K562 (cell line): ENCODE data around the gene P2RX2. TPM values are rescaled to one million over a fixed set of nuclear protein-coding genes. Genes with fewer than 3 reads are reported as not detected.
A peak's percentile ranks its signal among the peaks of the same experiment; 100 is the strongest.

ENCODE experiments used
- ATAC-seq: fragments of 200-7000 bp; cut with Tn5 transposase; 3 replicates; pipeline ENCODE4 v1.9.1; 2020; ENCODE audit warnings: moderate library complexity
- BruUV-seq: library from RNA; stranded (reverse); fragments of 400-500 nt; replicated peaks from 2 replicates; lab custom pipeline; 2021; lab: Mats Ljungman, UMichigan
- CTCF ChIA-PET: fragments of 300-600 bp; formaldehyde crosslinking; extraction: SDS; loops from one replicate; lab custom pipeline; 2021; ENCODE audit warnings: low intra/inter-chr PET ratio; lab: Yijun Ruan, JAX
- POLR2A ChIA-PET: fragments of 300-600, 350-650 bp; sonication (Branson Sonifier 250); formaldehyde crosslinking; extraction: SDS; loops from one replicate; lab custom pipeline; 2021; ENCODE audit warnings: antibody characterized with exemption, inconsistent platforms; lab: Yijun Ruan, JAX
- DNase-seq, 4 experiments: peaks; one replicate each; pipeline versions ENCODE4 v3.0.0 to v3.0.0-alpha.2; 2011 to 2018; ENCODE audit warnings: low spot score in 3 of 4, mixed read lengths in 3 of 4; ENCODE audit errors: extremely low read depth in 1 of 4
- FAIRE-seq: peaks from 2 replicates; lab custom pipeline; 2011; peaks lifted over from hg19 to GRCh38; lab: Jason Lieb, UNC
- H2AFZ ChIP-seq: 2 replicates; pipeline ENCODE4 v1.6.0; 2011; ENCODE audit warnings: low read depth, low read length, control low read depth, inconsistent platforms
- H3K27ac ChIP-seq: fragments of 200-600 bp; 3 replicates; pipeline ENCODE4 v1.8.0; 2011; ENCODE audit warnings: low read depth, mild to moderate bottlenecking, control low read depth, inconsistent platforms, low read length, moderate library complexity, mixed read lengths; ENCODE audit errors: extremely low read depth
- H3K27me3 ChIP-seq, 2 experiments: fragments of 300-600 bp in 1 of 2; 2 replicates in 1 of 2; 3 replicates in 1 of 2; pipeline versions ENCODE4 v1.6.0 to v1.8.0; 2011; ENCODE audit warnings: inconsistent platforms in 2 of 2, low read length in 2 of 2, mild to moderate bottlenecking in 1 of 2, mixed read lengths in 1 of 2, moderate library complexity in 1 of 2; ENCODE audit not compliant: control insufficient read depth in 2 of 2, insufficient read depth in 2 of 2
- H3K36me3 ChIP-seq: fragments of 300-600 bp; 3 replicates; pipeline ENCODE4 v1.8.0; 2011; ENCODE audit warnings: mild to moderate bottlenecking, low read length, inconsistent platforms; ENCODE audit not compliant: control insufficient read depth, insufficient read depth
- H3K4me1 ChIP-seq, 2 experiments: fragments of 200-600 bp in 1 of 2; replicated peaks in 1 of 2; 2 replicates in 1 of 2; 3 replicates in 1 of 2; pipeline versions ENCODE4 v1.5.1 to v1.8.0; 2011; ENCODE audit warnings: inconsistent platforms in 2 of 2, low read length in 2 of 2, mild to moderate bottlenecking in 1 of 2, mixed read lengths in 1 of 2, moderate library complexity in 1 of 2; ENCODE audit not compliant: control insufficient read depth in 2 of 2, insufficient read depth in 2 of 2
- H3K4me2 ChIP-seq: 2 replicates; pipeline ENCODE4 v1.6.1; 2011; ENCODE audit warnings: low read length, control low read depth, inconsistent platforms, mixed read lengths; ENCODE audit not compliant: insufficient read depth
- H3K4me3 ChIP-seq: fragments of 200-600 bp; sonication (generic), shearing (Covaris generic); 2 replicates; pipeline ENCODE4 v1.5.1; 2016; ENCODE audit warnings: control low read depth, inconsistent platforms
- H3K79me2 ChIP-seq: fragments of 200-600 bp; 3 replicates; pipeline ENCODE4 v1.8.0; 2011; ENCODE audit warnings: low read length, inconsistent platforms; ENCODE audit not compliant: control insufficient read depth, insufficient read depth
- H3K9ac ChIP-seq, 2 experiments: 2 replicates each; pipeline versions ENCODE4 v1.6.0 to v1.6.1; 2011; ENCODE audit warnings: low read depth in 2 of 2, low read length in 2 of 2, control low read depth in 1 of 2, inconsistent platforms in 1 of 2, mild to moderate bottlenecking in 1 of 2, mixed read lengths in 1 of 2; ENCODE audit not compliant: insufficient read depth in 1 of 2
- H3K9me1 ChIP-seq: one replicate; pipeline ENCODE4 v1.6.0; 2011; ENCODE audit warnings: inconsistent platforms, mild to moderate bottlenecking, low read length, moderate library complexity; ENCODE audit not compliant: control insufficient read depth, insufficient read depth
- H3K9me3 ChIP-seq: replicated peaks from 2 replicates; pipeline ENCODE4 v1.5.1; 2011; ENCODE audit warnings: low read depth, low read length, inconsistent platforms; ENCODE audit not compliant: control insufficient read depth, insufficient read depth
- H4K20me1 ChIP-seq: replicated peaks from 2 replicates; pipeline ENCODE4 v1.6.1; 2011; ENCODE audit warnings: low read length, inconsistent platforms, mixed read lengths; ENCODE audit not compliant: control insufficient read depth, insufficient read depth
- CHD4 ChIP-seq: fragments of 200-600 bp; sonication (generic); IDR thresholded peaks from 3 replicates; pipeline ENCODE4 v1.6.1; 2012; ENCODE audit warnings: low read depth, mild to moderate bottlenecking, mixed read lengths, low read length, inconsistent platforms; ENCODE audit not compliant: insufficient read depth, insufficient replicate concordance, poor library complexity, severe bottlenecking
- KHSRP ChIP-seq: fragments of 450-650 bp; IDR thresholded peaks from 2 replicates; pipeline ENCODE4 v1.6.1; 2017
- MAFF ChIP-seq: IDR thresholded peaks from 2 replicates; pipeline ENCODE4 v1.6.1; 2012; ENCODE audit warnings: low read length, improper control_type of control experiment
- NR1H2 ChIP-seq: sonication (generic); formaldehyde crosslinking; IDR thresholded peaks from 2 replicates; pipeline ENCODE4 v1.4.0; 2020; ENCODE audit warnings: mild to moderate bottlenecking, missing genetic modification reagents
- POLR2G ChIP-seq: fragments of 200-400 bp; formaldehyde crosslinking; IDR thresholded peaks from 2 replicates; pipeline ENCODE4 v1.6.1; 2017; ENCODE audit warnings: low read depth, mild to moderate bottlenecking, antibody characterized with exemption, low read length, moderate library complexity
- USF1 ChIP-seq: sonication (generic); formaldehyde crosslinking; IDR thresholded peaks from 2 replicates; pipeline ENCODE4 v1.9.0; 2022; ENCODE audit warnings: mild to moderate bottlenecking, missing genetic modification reagents
- ZBTB43 ChIP-seq: sonication (generic); formaldehyde crosslinking; IDR thresholded peaks from 2 replicates; pipeline ENCODE4 v1.8.0; 2023; ENCODE audit warnings: mild to moderate bottlenecking, missing genetic modification reagents
- ZNF277 ChIP-seq: fragments of 250-450 bp; sonication (Bioruptor Pico); IDR thresholded peaks from 2 replicates; pipeline ENCODE4 v1.8.0; 2022; ENCODE audit warnings: inconsistent platforms, mild to moderate bottlenecking, moderate library complexity, borderline replicate concordance
- ZNF655 ChIP-seq: fragments of 250-450 bp; sonication (Bioruptor Pico); IDR thresholded peaks from 2 replicates; pipeline ENCODE4 v1.5.0; 2021
- WGBS: fragments of 100-300 bp; shearing (Covaris generic); methylation state at CpG from one replicate; pipeline ENCODE4 v1.1.6; 2016; ENCODE audit warnings: low coverage, mixed read lengths; ENCODE audit not compliant: insufficient coverage; ENCODE audit errors: missing lambda C conversion rate; 5-methylcytosine and 5-hydroxymethylcytosine counted together
- in situ Hi-C: fragments of 300-500 bp; cut with MboI; formaldehyde crosslinking; loops from 4 replicates; pipeline ENCODE4 v1.15.0; 2018; ENCODE audit warnings: inconsistent platforms, mixed read lengths
- intact Hi-C: fragments of 100-400 bp; cut with micrococcal nuclease; formaldehyde crosslinking; loops from 2 replicates; pipeline ENCODE4 v1.14.2; 2022
- polyA plus RNA-seq, 8 experiments: library from polyadenylated mRNA; depleted of rRNA in 4 of 8; stranded (reverse) in 5 of 8; unstranded in 3 of 8; fragments of >200 nt; fragmentation: Nextera tagmentation in 2 of 8; fragmentation: Illumina TruSeq in 1 of 8; extraction: Ambion mirVana in 2 of 8; extraction: Trizol in 1 of 8; gene quantifications; 2 replicates each; pipeline versions ENCODE4 v1.2.1 to v1.2.3, GENCODE V29; 2011 to 2014; ENCODE audit warnings: inconsistent platforms in 1 of 8, missing spikeins in 1 of 8
- total RNA-seq, 7 experiments: library from RNA; depleted of rRNA in 6 of 7; stranded (reverse); fragments of >200 nt in 6 of 7; fragmentation: Illumina TruSeq in 2 of 7; extraction: Trizol in 2 of 7; gene quantifications; 2 replicates each; pipeline versions ENCODE4 v1.2.1 to v1.2.3, GENCODE V29; 2011 to 2021; ENCODE audit warnings: low replicate concordance in 1 of 7

The P2RX2 gene
- total and polyA plus RNA-seq, 9 of the 15 experiments (the other 6 are each of a cell fraction or from before 2014, with no cell fraction given), result not detected

GRCh38 chr12:132575661-132576060 is 42.9 kb upstream of the P2RX2 start:
- no peak for TF ChIP-seq ZNF655 (CRISPR knock-in tag)
- peak; percentile 33; the same call in 1 of the 2 replicates for TF ChIP-seq POLR2G
- CTCF ChIA-PET, result no interaction called here
- Histone ChIP-seq H3K27me3 (no peaks in the 10 kb centered on the region), H3K9me3 (no peaks in the 10 kb centered on the region), H3K36me3 (peaks cover 89% of the 10 kb centered on the region; the same call in 2 of the 3 replicates), H3K4me3 (no peak overlapping the region), H3K9me1 (no peaks in the 10 kb centered on the region), H3K4me2 (no peak overlapping the region), H3K9ac (no peak overlapping the region), H3K4me1 (peaks cover 0 to 47% of the 10 kb centered on the region in 2 experiments; a peak in 2 of 5 replicates), H3K27ac (no peak overlapping the region), H4K20me1 (no peaks in the 10 kb centered on the region; the same call in 1 of the 2 replicates), H3K79me2 (no peaks in the 10 kb centered on the region), H2AFZ (no peak overlapping the region)
- in situ Hi-C loops, result no loop called here
- ATAC-seq (no peak), FAIRE-seq (no peak), DNase-seq (no peak)
- POLR2A ChIA-PET, result interaction anchor here (0.6 kb wide), 1 partner anchor 8 kb away, joined by 4 read pairs; no protein-coding TSS in a partner anchor
- no TSS peak for BruUV-seq
- WGBS, result 100% methylated on average over 11 of the region's 11 CpGs
- intact Hi-C loops, result no loop called here

GRCh38 chr12:132576701-132577100 is 41.9 kb upstream of the P2RX2 start:
- ATAC-seq (no peak), FAIRE-seq (no peak), DNase-seq (no peak)
- Histone ChIP-seq H2AFZ (no peak overlapping the region), H3K4me1 (peaks cover 0 to 38% of the 10 kb centered on the region in 2 experiments; a peak in 2 of 5 replicates), H3K4me2 (no peak overlapping the region), H3K9me3 (no peaks in the 10 kb centered on the region), H3K9me1 (no peaks in the 10 kb centered on the region), H3K36me3 (peaks cover 90% of the 10 kb centered on the region; the same call in 2 of the 3 replicates), H3K27me3 (no peaks in the 10 kb centered on the region), H3K9ac (no peak overlapping the region), H3K4me3 (no peak overlapping the region), H3K79me2 (no peaks in the 10 kb centered on the region), H4K20me1 (no peaks in the 10 kb centered on the region; the same call in 1 of the 2 replicates), H3K27ac (no peak overlapping the region)
- POLR2A ChIA-PET, result interaction anchor here (0.6 kb wide), 1 partner anchor 253 kb away, joined by 3 read pairs; no protein-coding TSS in a partner anchor
- CTCF ChIA-PET, result no interaction called here
- TF ChIP-seq ZBTB43 (no peak), USF1 (no peak), NR1H2 (CRISPR knock-in tag) (no peak), POLR2G (peak; percentile 13; the same call in 1 of the 2 replicates), ZNF277 (no peak), CHD4 (no peak), MAFF (no peak), KHSRP (no peak)
- 96% methylated on average over 9 of the region's 12 CpGs for WGBS
- BruUV-seq, result no TSS peak
- in situ Hi-C loops (no loop called here), intact Hi-C loops (no loop called here)
